Ascending aorta (tissue), 2 donors: ENCODE measurements around the gene ITIH6. TPM values are rescaled to one million over a fixed set of nuclear protein-coding genes. Genes with fewer than 3 reads are reported as not detected.

ENCODE experiments used
- DNase-seq, 2 donors: peaks; one replicate each; pipeline ENCODE4 v3.0.0-alpha.2; 2019; ENCODE audit warnings: low spot score in 2 of 2
- H3K27ac ChIP-seq, 2 donors: fragments of 200-600 bp; sonication (generic); one replicate each; pipeline ENCODE4 v1.5.1; 2016 to 2017; ENCODE audit warnings: mild to moderate bottlenecking in 1 of 2
- H3K27me3 ChIP-seq: fragments of 200-600 bp; sonication (generic); one replicate; pipeline ENCODE4 v1.5.1; 2017
- H3K36me3 ChIP-seq, 2 donors: fragments of 200-600 bp; sonication (generic); one replicate each; pipeline ENCODE4 v1.5.1; 2016
- H3K4me1 ChIP-seq, 2 donors: fragments of 200-600 bp; sonication (generic); one replicate each; pipeline ENCODE4 v1.5.1; 2016 to 2017; ENCODE audit warnings: mild to moderate bottlenecking in 1 of 2
- H3K4me3 ChIP-seq, 2 donors: fragments of 200-600 bp; sonication (generic); one replicate each; pipeline ENCODE4 v1.5.1; 2016 to 2017; ENCODE audit warnings: mild to moderate bottlenecking in 1 of 2
- H3K9me3 ChIP-seq, 2 donors: fragments of 200-600 bp; sonication (generic); one replicate each; pipeline ENCODE4 v1.5.1; 2016
- CTCF ChIP-seq, 3 experiments: fragments of 200-600 bp in 2 of 3; fragments of 450-650 bp in 1 of 3; sonication (generic) in 2 of 3; IDR thresholded peaks; one replicate each; pipeline ENCODE4 v1.5.1; 2016 to 2019; ENCODE audit warnings: antibody characterized with exemption in 3 of 3, mild to moderate bottlenecking in 1 of 3, moderate library complexity in 1 of 3
- intact Hi-C: fragments of 100-400 bp; cut with DNase I; formaldehyde crosslinking; loops from one replicate; pipeline ENCODE4 v1.15.1; 2023
- total RNA-seq: library from RNA; depleted of rRNA; stranded (reverse); fragments of >200 nt; gene quantifications from one replicate; pipeline ENCODE4 v1.1.0, GENCODE V29; 2016

The ITIH6 gene
- total RNA-seq, 1 donor from 2014 or later: not detected

GRCh38 chrX:54826598-54826997, 28.5 kb upstream of the ITIH6 start:
- no peak overlapping the region for H3K27ac ChIP-seq
- no peaks in the 10 kb centered on the region for H3K36me3 ChIP-seq
- no peaks in the 10 kb centered on the region for H3K9me3 ChIP-seq
- no peaks in the 10 kb centered on the region for H3K27me3 ChIP-seq
- H3K4me3 ChIP-seq: no peak overlapping the region
- no peak for DNase-seq
- intact Hi-C loops: no loop called here
- TF ChIP-seq CTCF (IDR thresholded peaks at IDR 0.05): no peak
- H3K4me1 ChIP-seq: no peaks in the 10 kb centered on the region

GRCh38 chrX:54825716-54826438, 27.8 kb upstream of the ITIH6 start:
- intact Hi-C loops: no loop called here
- no peak for TF ChIP-seq CTCF (IDR thresholded peaks at IDR 0.05)
- DNase-seq: no peak

GRCh38 chrX:54824722-54825121, 26.7 kb upstream of the ITIH6 start:
- Histone ChIP-seq H3K4me3 (no peak overlapping the region), H3K27ac (no peak overlapping the region), H3K27me3 (no peaks in the 10 kb centered on the region), H3K9me3 (no peaks in the 10 kb centered on the region), H3K36me3 (no peaks in the 10 kb centered on the region), H3K4me1 (no peaks in the 10 kb centered on the region)
- intact Hi-C loops: no loop called here
- no peak for TF ChIP-seq CTCF (IDR thresholded peaks at IDR 0.05)
- DNase-seq: no peak

More at GRCh38 chrX:54825716-54826438, 27.8 kb upstream of the ITIH6 start:
- no peak overlapping the region for H3K4me3 ChIP-seq
- H3K36me3 ChIP-seq: no peaks in the 10 kb centered on the region
- H3K9me3 ChIP-seq: no peaks in the 10 kb centered on the region
- H3K27ac ChIP-seq: no peak overlapping the region
- H3K4me1 ChIP-seq: no peaks in the 10 kb centered on the region
- no peaks in the 10 kb centered on the region for H3K27me3 ChIP-seq

GRCh38 chrX:54824195-54824594, 26.1 kb upstream of the ITIH6 start:
- no peak for TF ChIP-seq CTCF (IDR thresholded peaks at IDR 0.05)
- H3K36me3 ChIP-seq: no peaks in the 10 kb centered on the region
- no peak for DNase-seq

GRCh38 chrX:54821310-54821709, 23.3 kb upstream of the ITIH6 start:
- Histone ChIP-seq H3K27ac (no peak overlapping the region), H3K36me3 (peaks cover 0 to under 1% of the 10 kb centered on the region in 2 donors), H3K4me1 (no peaks in the 10 kb centered on the region), H3K27me3 (no peaks in the 10 kb centered on the region), H3K4me3 (no peak overlapping the region), H3K9me3 (no peaks in the 10 kb centered on the region)
- intact Hi-C loops: no loop called here
- TF ChIP-seq CTCF (IDR thresholded peaks at IDR 0.05): no peak
- DNase-seq: no peak

More at GRCh38 chrX:54824195-54824594, 26.1 kb upstream of the ITIH6 start:
- intact Hi-C loops: no loop called here
- H3K4me3 ChIP-seq: no peak overlapping the region
- H3K27me3 ChIP-seq: no peaks in the 10 kb centered on the region
- no peaks in the 10 kb centered on the region for H3K9me3 ChIP-seq
- H3K4me1 ChIP-seq: no peaks in the 10 kb centered on the region
- no peak overlapping the region for H3K27ac ChIP-seq
